GM12875 (cell line): Measurements from ENCODE around the gene MAGI2.

Experiments
- H3K4me3 ChIP-seq: one replicate; pipeline ENCODE4 v1.5.1; 2011; ENCODE audit warnings: low read depth, low read length, control low read depth
- CTCF ChIP-seq: IDR thresholded peaks from 2 replicates; pipeline ENCODE4 v1.5.1; 2011; ENCODE audit warnings: low read depth, mild to moderate bottlenecking, control low read depth, inconsistent platforms, low read length, moderate library complexity, borderline replicate concordance; ENCODE audit not compliant: insufficient read depth

Gene MAGI2

GRCh38 chr7:79430391-79430790 lies 23.1 kb downstream of the MAGI2 start:
- H3K4me3 ChIP-seq = no peak overlapping the region
- TF ChIP-seq CTCF = no peak

- no peak overlapping the region for H3K4me3 ChIP-seq
- TF ChIP-seq CTCF = no peak
Measured at GRCh38 chr7:79425665-79426064, 27.8 kb downstream of the MAGI2 start.

- no peak for TF ChIP-seq CTCF
- H3K4me3 ChIP-seq = no peak overlapping the region
Measured at GRCh38 chr7:79421751-79422150, 31.7 kb downstream of the MAGI2 start.

- H3K4me3 ChIP-seq = no peak overlapping the region
- TF ChIP-seq CTCF = no peak
Measured at GRCh38 chr7:79420464-79420863, 33.0 kb downstream of the MAGI2 start.

GRCh38 chr7:79414910-79415309 lies 38.6 kb downstream of the MAGI2 start:
- H3K4me3 ChIP-seq = no peak overlapping the region
- no peak for TF ChIP-seq CTCF

- TF ChIP-seq CTCF = no peak
- no peak overlapping the region for H3K4me3 ChIP-seq
Measured at GRCh38 chr7:79412915-79413314, 40.6 kb downstream of the MAGI2 start.

- no peak overlapping the region for H3K4me3 ChIP-seq
- no peak for TF ChIP-seq CTCF
Measured at GRCh38 chr7:79412438-79412837, 41.0 kb downstream of the MAGI2 start.
